GM12875 (cell line): ENCODE results near the gene NYAP2.

ENCODE experiments used
- H3K4me3 ChIP-seq: one replicate; pipeline ENCODE4 v1.5.1; 2011; ENCODE audit warnings: low read depth, low read length, control low read depth
- CTCF ChIP-seq: IDR thresholded peaks from 2 replicates; pipeline ENCODE4 v1.5.1; 2011; ENCODE audit warnings: low read depth, mild to moderate bottlenecking, control low read depth, inconsistent platforms, low read length, moderate library complexity, borderline replicate concordance; ENCODE audit not compliant: insufficient read depth

The NYAP2 gene

GRCh38 chr2:225590932-225591331 lies 191.4 kb downstream of the NYAP2 start:
- no peak for TF ChIP-seq CTCF
- no peak overlapping the region for H3K4me3 ChIP-seq

DNA sequence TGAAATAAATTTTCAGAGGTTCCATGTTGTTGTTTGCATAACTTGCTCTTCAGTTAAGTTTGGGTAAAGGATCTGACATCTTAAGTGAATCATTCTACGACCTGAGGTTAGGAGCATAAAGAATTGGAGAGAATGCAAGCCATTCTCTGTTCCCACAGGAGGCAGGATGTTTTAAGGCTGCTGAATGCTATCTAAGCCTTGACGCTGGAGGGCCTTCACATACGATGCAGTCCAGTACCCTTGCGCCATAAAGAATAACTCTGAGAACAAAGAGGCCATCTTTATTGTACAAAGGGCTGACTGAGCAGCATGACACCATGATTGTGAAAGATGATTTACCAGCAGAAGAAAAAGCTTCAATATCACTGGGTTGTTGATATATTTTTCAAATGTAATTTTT lies 198.4 kb downstream of the NYAP2 start:
- no peak overlapping the region for H3K4me3 ChIP-seq
- no peak for TF ChIP-seq CTCF

- TF ChIP-seq CTCF = no peak
- H3K4me3 ChIP-seq = no peak overlapping the region
Observed at GRCh38 chr2:225598426-225598825, 198.9 kb downstream of the NYAP2 start.

- no peak for TF ChIP-seq CTCF
- no peak overlapping the region for H3K4me3 ChIP-seq
Observed at GRCh38 chr2:225598897-225599296, 199.4 kb downstream of the NYAP2 start.

DNA sequence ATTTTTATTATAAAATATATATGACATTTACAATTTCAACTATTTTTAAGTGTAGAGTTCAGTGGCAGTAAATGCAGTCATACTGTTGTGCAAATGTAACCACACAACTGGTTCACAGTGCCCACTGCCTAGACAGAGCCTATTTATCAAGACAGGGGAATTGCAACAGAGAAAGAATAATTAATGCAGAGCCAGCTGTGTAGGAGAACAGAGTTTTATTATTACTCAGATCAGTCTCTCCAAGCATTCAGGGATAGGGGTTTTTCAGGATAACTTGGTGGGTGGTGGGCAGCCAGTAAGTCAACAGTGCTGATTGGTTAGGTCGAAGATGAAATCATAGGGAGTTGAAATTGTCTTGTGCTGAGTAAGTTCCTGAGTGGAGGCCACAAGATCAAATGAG lies 200.3 kb downstream of the NYAP2 start:
- H3K4me3 ChIP-seq = no peak overlapping the region
- no peak for TF ChIP-seq CTCF

DNA sequence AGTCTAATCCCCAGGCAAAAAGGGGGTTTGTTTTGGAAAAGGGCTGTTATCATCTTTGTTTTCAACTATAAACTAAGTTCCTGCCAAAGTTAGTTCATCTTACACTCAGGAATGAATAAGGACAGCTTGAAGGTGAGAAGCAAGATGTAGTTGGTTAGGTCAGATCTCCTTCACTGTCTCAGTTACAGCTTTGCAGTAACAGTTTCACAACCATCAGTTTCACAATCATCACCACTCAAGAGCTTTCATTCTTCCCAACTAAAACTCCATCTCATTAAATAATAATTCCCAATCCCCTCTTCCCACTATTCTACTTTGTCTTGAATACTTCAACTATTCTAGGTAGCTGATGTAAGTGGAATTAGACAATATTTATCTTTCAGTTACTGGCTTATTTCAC lies 200.9 kb downstream of the NYAP2 start:
- no peak overlapping the region for H3K4me3 ChIP-seq
- TF ChIP-seq CTCF = no peak

- no peak for TF ChIP-seq CTCF
Observed at GRCh38 chr2:225600865-225601264, 201.4 kb downstream of the NYAP2 start.

More at GRCh38 chr2:225600865-225601264, 201.4 kb downstream of the NYAP2 start:
- H3K4me3 ChIP-seq = no peak overlapping the region
